ENCODE results near the gene TRIM9. TPM values are rescaled to one million over a fixed set of nuclear protein-coding genes. Genes with fewer than 3 reads are reported as not detected.
"Not testable (repeated sequence)": the region's sequence is repeated elsewhere in the genome, so short reads cannot be mapped to it uniquely, and the experiment has no call there.

TRIM9 gene
- total and polyA plus RNA-seq, 2 donors (not counting 3 experiments of a cell fraction or from before 2014, with no cell fraction given): not detected

GRCh38 chr14:50997712-50998111 is 97.2 kb downstream of the TRIM9 start:
- H3K9me3 ChIP-seq (replicated peaks; ENCODE audit: control insufficient read depth, insufficient read depth, low read length): no peaks in the 10 kb centered on the region
- H3K9me1 ChIP-seq (replicated peaks; ENCODE audit: control insufficient read depth, extremely low read depth, insufficient read depth, low read length): no peaks in the 10 kb centered on the region
- TF ChIP-seq MYC (IDR thresholded peaks at IDR 0.05; ENCODE audit: low read depth, low read length) (no peak), GATA2 (IDR thresholded peaks at IDR 0.05; ENCODE audit: insufficient read depth, insufficient read length, low read depth, low read length) (no peak), FOS (IDR thresholded peaks at IDR 0.05; ENCODE audit: borderline replicate concordance, insufficient read depth, low read length) (no peak), POLR2AphosphoS5 (IDR thresholded peaks at IDR 0.05; ENCODE audit: insufficient read depth, low read depth, low read length) (no peak), JUN (IDR thresholded peaks at IDR 0.05; ENCODE audit: borderline replicate concordance, insufficient read depth, insufficient read length, low read depth) (no peak), POLR2A (IDR thresholded peaks at IDR 0.05; ENCODE audit: low read depth, low read length) (no peak), EZH2 (IDR thresholded peaks at IDR 0.05; ENCODE audit: borderline replicate concordance, low read depth, low read length, severe bottlenecking) (no peak)
- TF ChIP-seq, protein P1, sequence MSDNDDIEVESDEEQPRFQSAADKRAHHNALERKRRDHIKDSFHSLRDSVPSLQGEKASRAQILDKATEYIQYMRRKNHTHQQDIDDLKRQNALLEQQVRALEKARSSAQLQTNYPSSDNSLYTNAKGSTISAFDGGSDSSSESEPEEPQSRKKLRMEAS (IDR thresholded peaks at IDR 0.05; ENCODE audit: insufficient read depth, insufficient read length): no peak
- H3K79me2 ChIP-seq (ENCODE audit: control insufficient read depth, insufficient read depth, low read length): no peaks in the 10 kb centered on the region
- no peak overlapping the region for H2AFZ ChIP-seq (ENCODE audit: low read depth, low read length)
- peaks cover 2 to 4% of the 10 kb centered on the region in 2 experiments for H3K27me3 ChIP-seq (ENCODE audit: control insufficient read depth in 2 of 2, insufficient read depth in 2 of 2, low read length in 2 of 2)
- ChIA-PET POLR2A (no interaction called here), CTCF (no interaction called here)
- no peak for FAIRE-seq
- no peak for DNase-seq (ENCODE audit: low read depth, low spot score)
- H3K4me3 ChIP-seq (replicated peaks in 1 of 3; ENCODE audit: insufficient read depth in 1 of 3, low read depth in 1 of 3, low read length in 3 of 3): no peak overlapping the region
- dilution Hi-C loops (cut with MboI; ENCODE audit: extremely low pct_ligation_motif_present, low sequenced_read_pairs) (no loop called here), intact Hi-C loops (cut with micrococcal nuclease) (no loop called here)
- BruUV-seq (replicated peaks): no TSS peak
- H3K9ac ChIP-seq (replicated peaks; ENCODE audit: extremely low read depth, insufficient read depth, low read length): no peak overlapping the region
- no peaks in the 10 kb centered on the region for H4K20me1 ChIP-seq (replicated peaks; ENCODE audit: control insufficient read depth, extremely low read depth, insufficient read depth, low read length)
- H3K36me3 ChIP-seq (ENCODE audit: control insufficient read depth in 2 of 2, extremely low read depth in 1 of 2, insufficient read depth in 2 of 2, low read length in 2 of 2): no peaks in the 10 kb centered on the region
- no peak overlapping the region for H3K4me2 ChIP-seq (ENCODE audit: insufficient read depth, low read length)
- H3K27ac ChIP-seq (ENCODE audit: insufficient read depth, low read depth, low read length): no peak overlapping the region
- no peaks in the 10 kb centered on the region for H3K4me1 ChIP-seq (ENCODE audit: control insufficient read depth, extremely low read depth, insufficient read depth, low read length)

- BruUV-seq (replicated peaks); H3K9me1 ChIP-seq (replicated peaks; ENCODE audit: control insufficient read depth, extremely low read depth, insufficient read depth, low read length); H3K9ac ChIP-seq (replicated peaks; ENCODE audit: extremely low read depth, insufficient read depth, low read length); H3K4me1 ChIP-seq (ENCODE audit: control insufficient read depth, extremely low read depth, insufficient read depth, low read length); intact Hi-C loops (cut with micrococcal nuclease); dilution Hi-C loops (cut with MboI; ENCODE audit: extremely low pct_ligation_motif_present, low sequenced_read_pairs); H3K4me2 ChIP-seq (ENCODE audit: insufficient read depth, low read length); POLR2A ChIA-PET; H3K36me3 ChIP-seq (ENCODE audit: control insufficient read depth in 2 of 2, extremely low read depth in 1 of 2, insufficient read depth in 2 of 2, low read length in 2 of 2); H3K27ac ChIP-seq (ENCODE audit: insufficient read depth, low read depth, low read length); H3K9me3 ChIP-seq (replicated peaks; ENCODE audit: control insufficient read depth, insufficient read depth, low read length); H3K27me3 ChIP-seq (ENCODE audit: control insufficient read depth in 2 of 2, insufficient read depth in 2 of 2, low read length in 2 of 2); H3K4me3 ChIP-seq (replicated peaks in 1 of 3; ENCODE audit: insufficient read depth in 1 of 3, low read depth in 1 of 3, low read length in 3 of 3); H2AFZ ChIP-seq (ENCODE audit: low read depth, low read length); DNase-seq (ENCODE audit: low read depth, low spot score); H4K20me1 ChIP-seq (replicated peaks; ENCODE audit: control insufficient read depth, extremely low read depth, insufficient read depth, low read length); CTCF ChIA-PET; FAIRE-seq; H3K79me2 ChIP-seq (ENCODE audit: control insufficient read depth, insufficient read depth, low read length): not testable (repeated sequence)
Measured at GRCh38 chr14:50994158-50994557, 100.7 kb downstream of the TRIM9 start.

All from endothelial cell of umbilical vein (primary cell).